Mesenchymal stem cell (in vitro differentiated cells and primary cell): ENCODE results near the gene POLR2J3.
A peak's percentile ranks its signal among the peaks of the same experiment; 100 is the strongest.
"Not testable (repeated sequence)": the region's sequence is repeated elsewhere in the genome, so short reads cannot be mapped to it uniquely, and the experiment has no call there.

Experiments
- DNase-seq: peaks from one replicate; pipeline ENCODE4 v3.0.0-alpha.2; 2013
- H2AFZ ChIP-seq: one replicate; pipeline ENCODE4 v1.6.1; 2013; ENCODE audit warnings: low read depth, mild to moderate bottlenecking, control low read depth, inconsistent platforms, low read length, moderate library complexity
- H2AK5ac ChIP-seq: 2 replicates; pipeline ENCODE4 v1.6.1; 2013; ENCODE audit warnings: low read length, moderate library complexity, mild to moderate bottlenecking, inconsistent platforms; ENCODE audit not compliant: severe bottlenecking
- H2BK120ac ChIP-seq: one replicate; pipeline ENCODE4 v1.6.1; 2013; ENCODE audit warnings: low read depth, mild to moderate bottlenecking, inconsistent platforms, low read length, moderate library complexity
- H2BK12ac ChIP-seq, 2 experiments: one replicate each; pipeline ENCODE4 v1.6.1; 2013; ENCODE audit warnings: inconsistent platforms in 2 of 2, low read length in 2 of 2, mild to moderate bottlenecking in 2 of 2, moderate library complexity in 2 of 2, control low read depth in 1 of 2
- H2BK15ac ChIP-seq: one replicate; pipeline ENCODE4 v1.6.1; 2013; ENCODE audit warnings: mild to moderate bottlenecking, low read depth, inconsistent platforms; ENCODE audit not compliant: poor library complexity, severe bottlenecking
- H2BK5ac ChIP-seq: 2 replicates; pipeline ENCODE4 v1.6.1; 2013; ENCODE audit warnings: low read depth, mild to moderate bottlenecking, low read length, control low read depth, inconsistent platforms; ENCODE audit not compliant: poor library complexity, severe bottlenecking
- H3K14ac ChIP-seq, 2 experiments: one replicate each; pipeline ENCODE4 v1.6.1; 2013; ENCODE audit warnings: inconsistent platforms in 2 of 2, low read length in 2 of 2, control low read depth in 1 of 2, mild to moderate bottlenecking in 1 of 2, moderate library complexity in 1 of 2
- H3K18ac ChIP-seq, 2 experiments: one replicate each; pipeline ENCODE4 v1.6.1; 2013; ENCODE audit warnings: inconsistent platforms in 2 of 2, low read length in 2 of 2, control low read depth in 1 of 2, low read depth in 1 of 2, mild to moderate bottlenecking in 1 of 2
- H3K23ac ChIP-seq, 2 experiments: one replicate each; pipeline ENCODE4 v1.6.1; 2013; ENCODE audit warnings: inconsistent platforms in 2 of 2, low read length in 2 of 2, mild to moderate bottlenecking in 2 of 2, moderate library complexity in 2 of 2, control low read depth in 1 of 2
- H3K27ac ChIP-seq: 2 replicates; pipeline ENCODE4 v1.5.1; 2013; ENCODE audit warnings: mild to moderate bottlenecking, moderate library complexity, low read length, control low read depth, inconsistent platforms; ENCODE audit not compliant: poor library complexity, severe bottlenecking
- H3K27me3 ChIP-seq, 2 experiments: 2 replicates each; pipeline versions ENCODE4 v1.6.1 to v1.7.0; 2013; ENCODE audit warnings: low read length in 2 of 2, mild to moderate bottlenecking in 2 of 2, moderate library complexity in 2 of 2, control low read depth in 1 of 2, inconsistent platforms in 1 of 2; ENCODE audit not compliant: control insufficient read depth in 1 of 2, insufficient read depth in 1 of 2
- H3K36me3 ChIP-seq, 2 experiments: 2 replicates each; pipeline versions ENCODE4 v1.6.1 to v1.7.0; 2013; ENCODE audit warnings: low read length in 2 of 2, control low read depth in 1 of 2, inconsistent platforms in 1 of 2, low read depth in 1 of 2, mild to moderate bottlenecking in 1 of 2; ENCODE audit not compliant: insufficient read depth in 2 of 2, control insufficient read depth in 1 of 2
- H3K4ac ChIP-seq, 2 experiments: one replicate each; pipeline ENCODE4 v1.6.1; 2013; ENCODE audit warnings: inconsistent platforms in 2 of 2, low read length in 2 of 2, mild to moderate bottlenecking in 2 of 2, moderate library complexity in 2 of 2, control low read depth in 1 of 2, low read depth in 1 of 2
- H3K4me1 ChIP-seq: 2 replicates; pipeline ENCODE4 v1.6.1; 2013; ENCODE audit warnings: low read depth, low read length, control low read depth; ENCODE audit not compliant: control insufficient read depth, insufficient read depth
- H3K4me2 ChIP-seq: 2 replicates; pipeline ENCODE4 v1.6.1; 2013; ENCODE audit warnings: low read length, mild to moderate bottlenecking, inconsistent platforms; ENCODE audit not compliant: poor library complexity, severe bottlenecking
- H3K4me3 ChIP-seq, 2 experiments: 2 replicates each; pipeline versions ENCODE4 v1.5.1 to v1.7.0; 2013; ENCODE audit warnings: low read length in 2 of 2, mild to moderate bottlenecking in 2 of 2, control low read depth in 1 of 2, low read depth in 1 of 2; ENCODE audit not compliant: insufficient read depth in 1 of 2
- H3K79me1 ChIP-seq: replicated peaks from 2 replicates; pipeline ENCODE4 v1.6.1; 2013; ENCODE audit warnings: mild to moderate bottlenecking, control low read depth, low read length, inconsistent platforms; ENCODE audit not compliant: poor library complexity, severe bottlenecking
- H3K9ac ChIP-seq: 2 replicates; pipeline ENCODE4 v1.7.0; 2013; ENCODE audit warnings: mild to moderate bottlenecking, low read length, moderate library complexity
- H3K9me3 ChIP-seq: 2 replicates; pipeline ENCODE4 v1.7.0; 2013; ENCODE audit warnings: mild to moderate bottlenecking, low read length; ENCODE audit not compliant: control insufficient read depth
- H4K8ac ChIP-seq: one replicate; pipeline ENCODE4 v1.6.1; 2013; ENCODE audit warnings: inconsistent platforms, mild to moderate bottlenecking, low read length, moderate library complexity
- H4K91ac ChIP-seq: one replicate; pipeline ENCODE4 v1.6.1; 2013; ENCODE audit warnings: mild to moderate bottlenecking, low read length, inconsistent platforms
- WGBS: methylation state at CpG from one replicate; pipeline ENCODE4 v1.1.7; 2013; ENCODE audit warnings: mixed read lengths; 5-methylcytosine and 5-hydroxymethylcytosine counted together

POLR2J3 gene

DNA sequence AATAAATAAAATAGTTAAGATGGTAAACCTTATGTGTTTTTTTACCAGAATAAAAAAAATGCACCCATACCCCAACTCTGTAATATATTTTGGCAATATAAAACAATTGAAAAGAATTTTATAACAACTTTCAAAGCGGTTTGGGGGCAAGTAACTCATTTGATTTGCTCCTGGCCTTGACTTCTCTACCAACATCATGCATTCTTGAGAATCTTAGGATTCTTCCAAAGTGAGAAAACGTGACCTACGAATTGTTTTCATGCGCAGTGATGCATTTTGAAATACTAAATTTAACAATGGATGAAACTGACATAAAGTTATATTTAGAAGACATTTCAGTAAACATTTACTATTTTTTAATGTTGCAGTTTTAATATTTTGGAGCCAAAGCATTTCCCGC lies 51.6 kb downstream of the POLR2J3 start:
- not testable (repeated sequence) for H2BK15ac ChIP-seq, H3K4me2 ChIP-seq
- no CpG with 5 or more reads among the region's 5 CpGs for WGBS

DNA sequence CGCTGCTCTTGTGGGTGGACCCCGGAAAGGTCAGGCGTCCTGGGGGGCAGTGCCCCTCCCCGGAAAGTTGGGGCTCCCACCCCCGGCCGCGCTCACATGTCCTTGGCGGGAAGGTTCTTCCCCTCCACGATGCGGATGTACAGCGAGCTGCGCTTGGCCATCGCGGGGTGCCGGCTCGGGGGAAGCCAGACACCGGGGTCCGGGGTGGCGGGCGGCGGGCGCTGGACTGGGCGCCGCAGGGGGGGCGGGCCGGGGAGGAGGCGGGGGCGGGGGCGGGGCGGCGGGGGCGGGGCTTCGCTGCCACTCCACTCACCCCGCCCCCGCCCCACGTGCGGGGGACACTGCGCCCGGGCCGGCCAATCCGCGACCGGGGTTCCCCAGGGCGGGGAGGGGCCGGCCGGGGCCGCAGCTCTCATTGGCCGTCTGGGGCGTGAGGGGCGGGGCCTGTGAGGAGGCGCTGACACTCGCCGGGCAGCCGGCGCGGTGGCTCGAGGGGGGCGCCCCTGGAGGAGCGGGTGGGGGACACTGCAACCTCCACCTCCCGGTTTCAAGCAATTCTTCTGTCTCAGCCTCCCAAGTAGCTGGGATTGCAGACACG lies 54.7 kb downstream of the POLR2J3 start, which contains the start of gene RASA4B:
TSS of gene RASA4B (minus strand) at position 228 of the 598 bp plus-strand sequence. CDS start at position 161, 67 bp downstream.
- not testable (repeated sequence) for H3K18ac ChIP-seq, H3K79me1 ChIP-seq, H3K4me1 ChIP-seq, H2BK5ac ChIP-seq, H2BK12ac ChIP-seq, H3K9ac ChIP-seq, H3K4ac ChIP-seq, H3K27me3 ChIP-seq, H3K4me3 ChIP-seq, H4K8ac ChIP-seq, H2BK120ac ChIP-seq, H3K9me3 ChIP-seq, H3K36me3 ChIP-seq, H4K91ac ChIP-seq, H2AFZ ChIP-seq, H2AK5ac ChIP-seq, H3K23ac ChIP-seq, H3K27ac ChIP-seq, H3K4me2 ChIP-seq, H3K14ac ChIP-seq, H2BK15ac ChIP-seq
- peak; percentile 0 for DNase-seq
- WGBS, result no CpG with 5 or more reads among the region's 61 CpGs

More for the DNA sequence above, 51.6 kb downstream of the POLR2J3 start:
- H3K27me3 ChIP-seq, H2BK5ac ChIP-seq, H3K4ac ChIP-seq, H2AFZ ChIP-seq, H4K91ac ChIP-seq, H3K9me3 ChIP-seq, H3K4me3 ChIP-seq, H3K36me3 ChIP-seq, H2BK120ac ChIP-seq, H3K4me1 ChIP-seq, DNase-seq, H3K14ac ChIP-seq, H3K23ac ChIP-seq, H4K8ac ChIP-seq, H3K9ac ChIP-seq, H2AK5ac ChIP-seq, H3K79me1 ChIP-seq, H2BK12ac ChIP-seq, H3K18ac ChIP-seq, H3K27ac ChIP-seq: not testable (repeated sequence)
